ENCODE measurements around the gene TEDC2. TPM values are rescaled to one million over a fixed set of nuclear protein-coding genes. Genes with fewer than 3 reads are reported as not detected.

TEDC2 gene
- total RNA-seq, 3 donors from 2014 or later (not counting 1 experiment from before 2014, with no cell fraction given), result 0.47 to 2.2 (median 0.55) TPM

DNA sequence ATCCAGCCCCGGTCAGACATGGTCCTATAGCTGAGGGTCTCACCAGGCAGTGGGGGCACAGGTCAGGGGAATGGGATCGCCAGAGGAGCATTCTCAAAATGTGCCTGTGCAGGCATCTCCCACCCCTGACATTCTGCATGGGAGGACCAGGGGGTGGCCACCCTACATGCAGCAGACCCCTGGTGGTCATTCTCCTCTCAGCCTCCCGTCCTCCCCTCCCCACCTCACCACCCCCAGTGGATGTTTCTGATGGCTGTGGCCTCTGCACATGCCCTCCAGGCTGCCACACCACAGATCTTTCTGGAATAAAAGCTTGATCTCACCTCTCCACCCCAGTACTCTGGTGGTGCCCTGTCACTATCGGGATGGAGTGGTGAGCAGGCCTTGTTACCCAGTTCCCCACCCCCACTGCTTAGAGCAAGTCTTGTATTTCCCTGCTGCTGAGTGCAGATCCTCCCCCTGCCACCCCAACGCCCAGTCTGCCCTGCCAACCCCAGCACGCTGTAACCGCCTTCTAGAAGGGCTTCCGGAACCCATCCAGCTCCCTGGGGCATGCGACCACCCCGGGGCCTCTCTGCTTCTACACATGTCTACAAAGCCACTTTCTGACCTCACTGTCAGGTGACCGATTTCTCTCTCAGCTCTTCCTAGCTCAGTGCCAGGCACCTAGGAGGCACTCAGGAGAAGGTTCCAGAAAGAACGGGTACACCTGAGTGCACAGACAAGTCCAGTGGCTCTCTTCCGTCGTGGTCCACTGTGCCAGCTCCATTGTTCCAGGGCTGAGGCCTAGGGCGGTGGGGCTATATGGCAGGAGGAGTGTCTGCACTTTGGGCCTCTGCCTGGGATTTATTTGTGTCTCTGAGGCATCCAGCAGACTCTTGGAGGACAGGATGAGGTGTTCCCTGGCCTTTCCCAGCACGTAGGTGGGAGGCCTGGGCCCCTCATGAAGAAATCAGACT is 24.3 kb downstream of the TEDC2 start:
- Mint-ChIP-seq H3K4me3 (no peak overlapping the region), H3K4me1 (peaks cover 15 to 36% of the 10 kb centered on the region in 2 donors), H3K27me3 (ENCODE audit: low read depth in 2 of 2) (peaks cover 0 to 3% of the 10 kb centered on the region in 2 donors), H3K36me3 (no peaks in the 10 kb centered on the region), H3K9me3 (no peaks in the 10 kb centered on the region), H3K27ac (peak overlapping the region in 1 of 2 donors; percentile 52)
- ATAC-seq (no peak), DNase-seq (no peak)
- no peaks in the 10 kb centered on the region for H3K27me3 ChIP-seq (ENCODE audit: control insufficient read depth, insufficient read depth, low read length)
- H3K27ac ChIP-seq (ENCODE audit: low read length), result no peak overlapping the region
- H3K4me1 ChIP-seq (ENCODE audit: control insufficient read depth, insufficient read depth, low read length), result peaks cover 37% of the 10 kb centered on the region
- intact Hi-C loops (cut with micrococcal nuclease), result loop anchor here (10.0 kb wide), 1 partner anchor 479 kb away; the partner anchor contains the start of gene ZNF598
- TF ChIP-seq, protein P1, sequence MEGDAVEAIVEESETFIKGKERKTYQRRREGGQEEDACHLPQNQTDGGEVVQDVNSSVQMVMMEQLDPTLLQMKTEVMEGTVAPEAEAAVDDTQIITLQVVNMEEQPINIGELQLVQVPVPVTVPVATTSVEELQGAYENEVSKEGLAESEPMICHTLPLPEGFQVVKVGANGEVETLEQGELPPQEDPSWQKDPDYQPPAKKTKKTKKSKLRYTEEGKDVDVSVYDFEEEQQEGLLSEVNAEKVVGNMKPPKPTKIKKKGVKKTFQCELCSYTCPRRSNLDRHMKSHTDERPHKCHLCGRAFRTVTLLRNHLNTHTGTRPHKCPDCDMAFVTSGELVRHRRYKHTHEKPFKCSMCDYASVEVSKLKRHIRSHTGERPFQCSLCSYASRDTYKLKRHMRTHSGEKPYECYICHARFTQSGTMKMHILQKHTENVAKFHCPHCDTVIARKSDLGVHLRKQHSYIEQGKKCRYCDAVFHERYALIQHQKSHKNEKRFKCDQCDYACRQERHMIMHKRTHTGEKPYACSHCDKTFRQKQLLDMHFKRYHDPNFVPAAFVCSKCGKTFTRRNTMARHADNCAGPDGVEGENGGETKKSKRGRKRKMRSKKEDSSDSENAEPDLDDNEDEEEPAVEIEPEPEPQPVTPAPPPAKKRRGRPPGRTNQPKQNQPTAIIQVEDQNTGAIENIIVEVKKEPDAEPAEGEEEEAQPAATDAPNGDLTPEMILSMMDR (IDR thresholded peaks at IDR 0.05), result no peak
- H3K9me3 ChIP-seq (ENCODE audit: control insufficient read depth, insufficient read depth, low read length), result no peaks in the 10 kb centered on the region
- no peak overlapping the region for H3K4me3 ChIP-seq (ENCODE audit: low read length)
- 91% methylated on average over 16 of the region's 16 CpGs for WGBS (ENCODE audit: insufficient coverage)
- H3K36me3 ChIP-seq (ENCODE audit: control insufficient read depth, insufficient read depth, low read length), result no peaks in the 10 kb centered on the region

DNA sequence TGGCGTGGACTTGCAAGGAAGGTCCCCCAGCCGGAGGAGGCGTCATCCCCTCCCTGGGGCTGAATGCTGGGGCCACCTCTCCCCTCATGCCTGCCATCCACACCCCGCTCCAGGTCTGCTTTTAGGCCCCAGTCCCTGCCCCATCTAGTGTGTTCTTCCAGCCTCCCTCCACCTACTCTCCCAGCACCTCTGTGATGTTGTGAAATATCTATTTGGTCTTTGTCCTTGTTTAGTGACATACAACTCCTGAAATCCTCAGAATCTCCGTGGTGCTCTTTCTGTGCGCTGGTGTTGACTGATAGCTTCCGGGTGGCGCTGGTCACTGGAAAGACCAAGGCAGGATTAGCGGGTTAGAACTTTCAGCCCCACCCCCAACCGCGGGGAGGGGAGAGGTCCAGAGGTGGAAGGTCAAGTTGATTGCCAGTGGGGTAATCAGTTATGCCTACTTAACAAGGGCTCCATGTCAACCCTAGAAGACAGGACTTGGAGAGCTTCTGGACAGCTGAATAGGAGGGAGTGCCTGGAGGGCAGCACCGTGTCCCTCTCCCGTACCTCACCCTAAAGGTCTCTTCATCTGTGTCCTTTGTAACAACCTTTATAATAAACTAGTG is 25.1 kb downstream of the TEDC2 start:
- Mint-ChIP-seq H3K9me3 (no peaks in the 10 kb centered on the region), H3K27ac (peak overlapping the region in 1 of 2 donors; percentile 52), H3K4me3 (no peak overlapping the region), H3K36me3 (no peaks in the 10 kb centered on the region), H3K27me3 (ENCODE audit: low read depth in 2 of 2) (peaks cover 0 to 3% of the 10 kb centered on the region in 2 donors), H3K4me1 (peaks cover 15 to 36% of the 10 kb centered on the region in 2 donors)
- ATAC-seq, result no peak
- H3K27me3 ChIP-seq (ENCODE audit: control insufficient read depth, insufficient read depth, low read length), result no peaks in the 10 kb centered on the region
- DNase-seq, result no peak
- H3K9me3 ChIP-seq (ENCODE audit: control insufficient read depth, insufficient read depth, low read length), result no peaks in the 10 kb centered on the region
- H3K36me3 ChIP-seq (ENCODE audit: control insufficient read depth, insufficient read depth, low read length), result no peaks in the 10 kb centered on the region
- TF ChIP-seq, protein P1 (IDR thresholded peaks at IDR 0.05), result no peak
- peaks cover 37% of the 10 kb centered on the region for H3K4me1 ChIP-seq (ENCODE audit: control insufficient read depth, insufficient read depth, low read length)
- intact Hi-C loops (cut with micrococcal nuclease), result loop anchor here (10.0 kb wide), 1 partner anchor 480 kb away; the partner anchor contains the start of gene ZNF598
- H3K27ac ChIP-seq (ENCODE audit: low read length), result no peak overlapping the region
- WGBS (ENCODE audit: insufficient coverage), result 97% methylated on average over 11 of the region's 13 CpGs
- H3K4me3 ChIP-seq (ENCODE audit: low read length), result no peak overlapping the region

DNA sequence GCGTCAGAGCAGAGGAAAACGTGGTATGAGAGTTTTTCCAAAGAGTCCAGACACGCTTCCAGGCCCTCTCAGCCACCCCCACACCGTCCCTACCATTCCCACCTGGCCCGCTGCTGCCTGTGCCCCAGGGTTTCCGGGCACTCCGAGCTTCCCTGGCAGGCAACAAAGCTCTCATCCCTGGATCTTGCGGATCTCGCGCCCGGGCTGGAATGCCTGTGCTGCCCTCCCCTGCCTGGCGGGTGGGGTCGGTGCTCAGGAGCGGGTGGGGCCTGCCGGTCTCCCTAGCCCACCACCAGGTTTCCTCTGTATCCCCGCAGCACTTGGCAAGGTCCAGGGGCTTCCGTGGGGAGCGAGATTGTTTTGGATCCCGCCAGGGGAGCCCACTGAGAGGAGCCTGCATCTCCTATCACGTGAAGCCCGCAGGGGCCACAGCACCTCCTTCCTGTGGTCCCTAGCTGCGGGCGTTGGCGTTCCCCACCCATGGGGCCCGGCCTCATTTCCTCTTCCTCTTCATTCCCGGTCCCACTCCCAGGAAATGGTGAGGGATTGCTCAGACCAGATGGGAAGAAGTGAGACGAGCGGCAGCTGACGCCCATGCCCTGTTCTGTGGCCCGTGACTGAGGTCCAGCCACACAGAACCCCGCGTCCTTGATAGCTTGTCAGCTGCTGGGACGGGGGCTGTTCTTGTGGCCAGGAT is 26.1 kb downstream of the TEDC2 start:
- Mint-ChIP-seq H3K36me3 (no peaks in the 10 kb centered on the region), H3K4me3 (no peak overlapping the region), H3K4me1 (peaks cover 15 to 36% of the 10 kb centered on the region in 2 donors), H3K27me3 (ENCODE audit: low read depth in 2 of 2) (peaks cover 0 to 3% of the 10 kb centered on the region in 2 donors), H3K27ac (peak overlapping the region; percentile 80 to 100), H3K9me3 (no peaks in the 10 kb centered on the region)
- Histone ChIP-seq H3K4me1 (ENCODE audit: control insufficient read depth, insufficient read depth, low read length) (peaks cover 37% of the 10 kb centered on the region), H3K27me3 (ENCODE audit: control insufficient read depth, insufficient read depth, low read length) (no peaks in the 10 kb centered on the region), H3K4me3 (ENCODE audit: low read length) (no peak overlapping the region), H3K9me3 (ENCODE audit: control insufficient read depth, insufficient read depth, low read length) (no peaks in the 10 kb centered on the region), H3K36me3 (ENCODE audit: control insufficient read depth, insufficient read depth, low read length) (no peaks in the 10 kb centered on the region), H3K27ac (ENCODE audit: low read length) (peak overlapping the region; percentile 55)
- TF ChIP-seq, protein P1 (IDR thresholded peaks at IDR 0.05), result no peak
- ATAC-seq (no peak), DNase-seq (no peak)
- intact Hi-C loops (cut with micrococcal nuclease), result loop anchor here (10.0 kb wide), 1 partner anchor 481 kb away; the partner anchor contains the start of gene ZNF598
- 64% methylated on average over 33 of the region's 33 CpGs for WGBS (ENCODE audit: insufficient coverage)
